GM21515 (cell line): Measurements from ENCODE around the gene CCND2.
"Not testable (repeated sequence)": the region's sequence is repeated elsewhere in the genome, so short reads cannot be mapped to it uniquely, and the experiment has no call there.

Experiments
- ATAC-seq: cut with Tn5 transposase; IDR thresholded peaks from one replicate; pipeline ENCODE4 v1.9.1; 2021; ENCODE audit not compliant: unreplicated experiment

The CCND2 gene

DNA sequence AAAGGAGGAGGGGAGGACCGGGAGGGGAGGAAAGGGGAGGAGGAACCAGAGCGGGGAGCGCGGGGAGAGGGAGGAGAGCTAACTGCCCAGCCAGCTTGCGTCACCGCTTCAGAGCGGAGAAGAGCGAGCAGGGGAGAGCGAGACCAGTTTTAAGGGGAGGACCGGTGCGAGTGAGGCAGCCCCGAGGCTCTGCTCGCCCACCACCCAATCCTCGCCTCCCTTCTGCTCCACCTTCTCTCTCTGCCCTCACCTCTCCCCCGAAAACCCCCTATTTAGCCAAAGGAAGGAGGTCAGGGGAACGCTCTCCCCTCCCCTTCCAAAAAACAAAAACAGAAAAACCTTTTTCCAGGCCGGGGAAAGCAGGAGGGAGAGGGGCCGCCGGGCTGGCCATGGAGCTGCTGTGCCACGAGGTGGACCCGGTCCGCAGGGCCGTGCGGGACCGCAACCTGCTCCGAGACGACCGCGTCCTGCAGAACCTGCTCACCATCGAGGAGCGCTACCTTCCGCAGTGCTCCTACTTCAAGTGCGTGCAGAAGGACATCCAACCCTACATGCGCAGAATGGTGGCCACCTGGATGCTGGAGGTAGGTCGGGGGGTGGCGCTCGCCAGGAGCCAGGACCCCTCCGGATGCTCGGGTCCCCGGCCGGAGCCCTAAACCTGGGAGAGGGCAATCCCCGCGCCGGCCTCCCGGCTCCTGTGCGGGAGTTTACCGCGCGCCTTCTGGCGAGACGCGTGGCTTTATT lies at the start of gene CCND2:
Gene CCND2 (plus strand): TSS at position 111 of the 744 bp plus-strand sequence. CDS start 279 bp downstream, at position 390.
- peak; percentile 25 for ATAC-seq

DNA sequence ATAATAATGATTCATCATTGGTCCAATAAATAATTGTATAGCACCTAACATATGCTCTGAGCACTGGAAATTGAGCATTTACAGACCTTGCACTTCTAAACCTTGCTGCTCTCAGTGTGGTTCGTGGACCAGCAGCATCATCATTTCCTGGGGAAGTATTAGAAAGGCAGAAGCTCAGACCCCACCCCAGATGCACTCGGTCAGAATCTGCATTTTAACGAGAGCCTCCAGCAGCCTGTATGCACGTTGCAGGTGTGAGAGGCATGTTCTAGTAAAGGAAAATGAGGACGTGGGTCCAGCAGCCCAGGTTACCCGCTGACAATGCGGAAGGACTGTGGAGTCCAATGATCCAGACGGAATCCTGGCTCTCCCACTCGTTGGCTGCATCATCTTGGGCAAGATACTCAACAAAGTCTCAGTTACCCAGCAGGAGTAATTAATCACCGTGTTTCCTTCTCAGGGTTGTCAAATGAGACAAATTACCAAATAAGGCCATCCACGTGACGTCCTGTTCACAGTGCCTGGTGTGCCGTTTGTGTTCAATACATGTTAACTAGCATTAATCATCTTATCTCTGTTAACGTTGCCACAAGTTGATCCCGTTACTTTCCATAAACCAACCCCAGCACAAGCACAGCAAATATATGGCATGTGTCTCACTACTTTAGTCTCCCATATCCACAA lies 49.2 kb upstream of the CCND2 start:
- ATAC-seq = no peak

DNA sequence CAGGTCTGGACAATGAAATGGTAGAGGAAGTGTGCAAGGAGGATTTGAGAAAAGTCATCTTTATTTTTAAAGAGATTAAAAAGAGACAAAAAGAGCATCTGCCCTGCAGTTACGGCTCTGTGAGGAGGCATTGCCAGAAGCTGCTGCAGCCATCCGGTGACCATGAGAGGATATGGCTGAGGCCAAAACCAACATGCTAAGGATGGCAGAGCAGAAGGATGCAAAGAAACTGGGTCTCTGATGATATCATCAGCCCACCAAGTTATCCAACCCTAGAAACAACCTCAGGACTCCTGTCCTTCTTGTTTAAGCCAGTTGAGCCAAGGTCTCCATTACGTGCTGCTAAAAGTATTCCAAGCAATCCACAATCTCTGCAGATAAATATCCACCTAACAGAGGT lies 48.0 kb upstream of the CCND2 start:
- ATAC-seq = no peak

DNA sequence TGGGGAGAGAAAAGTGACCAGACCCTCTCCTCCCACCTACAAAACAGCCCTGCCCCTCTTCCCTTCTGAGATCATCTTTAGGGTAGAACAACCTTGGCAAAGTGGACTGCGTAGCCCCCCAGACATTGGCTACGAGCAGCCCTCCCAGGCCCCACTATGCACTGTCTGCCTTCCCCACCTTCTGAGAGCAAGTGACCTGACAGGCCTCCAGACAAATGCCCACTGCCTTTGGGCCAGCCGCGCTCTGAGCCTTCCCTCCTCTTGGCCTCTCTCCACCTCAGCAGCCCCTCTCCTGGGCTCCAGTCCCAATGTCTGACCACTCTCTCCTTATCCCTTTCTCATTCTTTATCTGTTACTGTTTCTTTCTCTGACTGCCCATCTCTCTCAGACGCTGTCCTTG lies 46.5 kb upstream of the CCND2 start:
- ATAC-seq = no peak

DNA sequence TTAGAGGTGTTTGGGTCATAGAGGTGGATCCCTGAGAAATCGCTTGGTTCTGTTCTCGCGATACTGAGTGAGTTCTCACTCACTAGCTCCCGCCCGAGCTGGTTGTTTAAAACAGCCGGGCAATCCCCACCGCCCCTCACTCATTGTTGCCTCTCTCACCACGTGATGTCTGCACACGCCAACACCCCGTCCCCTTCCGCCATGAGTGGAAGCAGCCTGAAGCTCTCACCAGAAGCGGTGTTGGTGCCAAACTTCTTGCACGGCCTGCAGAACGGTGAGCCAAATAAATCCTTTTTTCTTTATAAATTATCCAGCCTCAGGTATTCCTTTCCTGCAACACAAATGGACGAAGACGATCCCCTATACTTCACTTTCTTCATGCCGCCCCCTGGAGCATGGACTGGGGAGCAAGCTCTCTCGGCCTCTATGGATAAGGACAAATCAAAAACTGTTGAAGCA lies 45.4 kb upstream of the CCND2 start:
- ATAC-seq = no peak

DNA sequence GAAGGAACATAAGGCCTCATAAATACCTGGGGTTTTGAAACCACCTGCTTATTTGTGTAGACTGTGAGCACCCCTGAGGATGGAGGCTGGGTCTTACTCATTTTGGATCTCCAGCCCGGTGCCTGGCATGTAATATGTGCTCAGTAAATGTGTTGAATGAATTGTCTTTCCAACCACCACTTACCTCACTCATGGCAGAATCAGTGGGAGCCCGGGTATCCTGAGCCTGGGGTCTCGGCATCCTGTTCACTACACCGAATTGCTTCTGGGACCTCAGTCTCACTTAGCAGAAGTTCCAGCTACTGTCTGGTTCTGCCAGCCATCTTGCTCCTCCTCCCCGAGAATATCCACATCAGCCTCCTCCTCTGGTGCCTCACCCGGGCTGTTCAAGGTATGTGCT lies 43.0 kb upstream of the CCND2 start:
- no peak for ATAC-seq

DNA sequence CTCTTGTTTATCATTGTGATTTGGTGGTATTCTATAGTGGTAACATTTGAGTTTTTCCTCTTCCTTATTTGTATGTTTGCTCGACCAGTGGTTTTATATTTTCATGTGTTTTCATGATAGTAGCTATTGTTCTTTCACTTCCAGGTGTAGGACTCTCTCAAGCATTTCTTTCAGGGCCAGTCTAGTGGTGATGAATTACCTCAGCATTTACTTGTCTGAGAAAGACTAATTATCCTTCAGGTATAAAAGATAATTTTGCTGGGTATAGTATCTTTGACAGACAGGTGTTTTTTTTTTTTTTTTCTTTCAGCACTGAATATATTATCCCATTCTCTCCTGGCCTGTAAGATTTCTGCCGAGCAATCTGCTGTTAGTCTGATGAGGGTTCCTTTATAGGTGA lies 35.0 kb upstream of the CCND2 start:
- ATAC-seq = no peak

DNA sequence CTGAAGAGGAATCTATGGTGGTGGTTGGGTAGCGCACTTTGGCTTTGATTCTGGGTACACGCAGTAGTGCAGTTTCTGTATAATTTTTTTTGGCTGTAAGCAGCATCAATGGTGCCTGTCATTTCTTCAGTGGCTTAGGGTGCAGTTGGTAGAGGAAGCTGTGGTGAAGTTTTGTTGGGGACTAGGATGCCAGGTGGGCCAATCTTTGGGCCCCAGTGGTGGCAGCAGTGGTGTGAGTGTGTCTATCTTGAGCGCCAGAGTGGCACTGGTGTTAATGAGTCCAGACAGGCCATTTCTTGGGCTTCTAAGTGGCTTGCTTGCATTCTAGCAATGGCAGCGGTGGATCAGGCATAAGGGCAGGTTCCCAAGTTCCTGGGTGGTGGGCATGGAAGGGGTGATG lies 33.8 kb upstream of the CCND2 start:
- ATAC-seq = no peak

DNA sequence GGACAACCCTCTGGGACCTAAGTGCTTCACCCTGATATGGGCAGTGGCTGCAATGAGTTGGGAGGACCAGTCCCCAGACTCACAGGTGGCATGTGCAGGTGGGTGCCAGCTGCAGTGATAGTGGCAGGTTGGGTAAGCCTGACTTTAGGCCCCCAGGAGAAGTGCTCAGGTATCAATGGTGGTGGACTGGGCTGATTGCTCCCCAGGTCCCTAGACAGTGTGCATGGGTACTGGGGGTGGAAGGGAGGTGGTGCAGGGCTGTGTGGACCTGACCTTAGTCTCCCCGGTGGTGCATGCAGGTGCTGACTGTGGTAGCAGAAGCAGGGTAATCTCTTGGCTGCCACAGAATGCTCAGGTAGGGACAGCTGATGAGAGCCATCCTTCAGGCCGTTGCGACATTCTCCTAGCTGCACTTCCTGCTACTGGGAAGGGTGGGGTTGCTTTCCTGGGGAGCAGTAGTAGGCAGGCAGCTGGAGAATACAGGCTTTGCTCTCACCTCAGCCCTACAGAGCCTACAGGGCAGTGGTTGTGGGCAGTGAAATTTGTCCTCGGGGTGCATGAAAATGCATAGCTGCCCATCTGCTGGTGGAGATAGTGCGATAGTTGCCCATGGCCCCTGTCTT lies 33.3 kb upstream of the CCND2 start:
- no peak for ATAC-seq

DNA sequence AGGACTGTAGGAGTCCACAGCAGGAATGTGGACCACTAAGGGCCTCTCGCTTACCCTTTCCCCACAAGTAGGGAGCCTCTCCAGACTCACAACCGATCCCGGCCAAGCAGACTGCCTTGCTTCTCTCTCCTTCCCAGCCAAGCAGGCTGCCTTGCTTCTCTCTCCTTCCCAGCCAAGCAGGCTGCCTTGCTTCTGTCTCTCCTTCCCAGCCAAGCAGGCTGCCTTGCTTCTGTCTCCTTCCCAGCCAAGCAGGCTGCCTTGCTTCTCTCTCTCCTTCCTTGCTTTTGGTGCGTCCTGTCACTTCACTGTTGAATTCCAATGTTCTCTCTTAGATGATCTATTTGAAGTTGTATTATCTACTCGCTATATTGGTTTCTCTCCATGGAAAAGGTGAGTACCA lies 32.6 kb upstream of the CCND2 start:
- ATAC-seq = no peak

DNA sequence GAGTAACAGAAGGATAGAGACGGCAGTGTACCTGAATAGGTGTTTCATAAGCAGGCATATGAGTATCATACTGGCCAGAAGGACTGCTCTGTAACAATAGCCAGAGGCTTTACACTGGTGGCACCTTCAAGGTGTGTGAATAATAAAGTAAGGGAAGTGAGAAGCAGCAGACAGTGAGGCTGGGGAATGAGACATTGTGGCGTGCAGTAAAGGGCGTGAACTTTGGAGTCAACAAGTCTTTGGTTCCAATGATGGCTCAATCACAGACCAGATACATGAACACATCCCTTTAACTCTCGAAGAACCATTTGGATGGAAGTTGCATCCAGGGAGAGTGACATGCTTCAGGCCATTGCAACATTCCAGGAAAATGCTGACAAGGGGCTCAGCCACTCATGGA lies 32.0 kb upstream of the CCND2 start:
- no peak for ATAC-seq

DNA sequence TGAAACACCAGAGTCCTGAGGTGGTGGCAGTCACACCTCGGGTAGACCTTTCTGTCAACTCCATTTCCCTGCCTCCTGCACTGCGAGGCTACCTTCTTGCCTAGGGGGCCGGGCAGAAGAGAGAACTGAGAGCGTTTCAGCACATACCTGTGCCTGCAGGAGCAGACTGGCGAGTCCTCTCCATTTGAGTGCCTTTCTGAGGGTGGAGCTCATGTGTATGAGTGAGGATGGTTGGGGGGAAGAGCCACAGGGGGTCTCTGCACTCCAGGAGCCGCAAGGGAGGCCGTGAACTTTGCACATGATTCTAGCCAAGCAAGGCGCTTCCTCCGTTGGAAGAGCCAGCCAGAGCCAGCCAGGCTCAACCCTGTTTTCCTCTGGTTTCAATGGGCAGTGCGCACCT lies 31.0 kb upstream of the CCND2 start:
- no peak for ATAC-seq

DNA sequence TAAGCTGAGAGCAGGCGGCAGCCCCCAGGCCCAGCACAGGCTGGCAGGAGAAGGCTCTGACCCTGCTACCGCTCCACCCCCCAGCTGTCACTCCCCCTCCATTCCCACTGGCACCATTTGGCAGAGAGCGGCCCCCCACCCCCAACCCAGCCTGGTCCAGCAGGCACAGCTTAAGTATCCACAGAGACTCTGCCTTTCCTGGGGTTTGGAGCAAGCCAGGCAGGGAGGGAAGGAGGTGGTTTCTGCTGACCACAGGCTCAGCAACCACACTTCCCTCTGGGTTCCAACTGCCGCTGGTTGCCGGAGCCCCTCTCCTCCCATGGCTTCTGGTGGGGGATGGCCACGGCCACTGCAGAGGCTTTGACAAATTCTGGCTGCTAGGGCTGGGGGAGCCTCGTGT lies 30.5 kb upstream of the CCND2 start:
- ATAC-seq = no peak

DNA sequence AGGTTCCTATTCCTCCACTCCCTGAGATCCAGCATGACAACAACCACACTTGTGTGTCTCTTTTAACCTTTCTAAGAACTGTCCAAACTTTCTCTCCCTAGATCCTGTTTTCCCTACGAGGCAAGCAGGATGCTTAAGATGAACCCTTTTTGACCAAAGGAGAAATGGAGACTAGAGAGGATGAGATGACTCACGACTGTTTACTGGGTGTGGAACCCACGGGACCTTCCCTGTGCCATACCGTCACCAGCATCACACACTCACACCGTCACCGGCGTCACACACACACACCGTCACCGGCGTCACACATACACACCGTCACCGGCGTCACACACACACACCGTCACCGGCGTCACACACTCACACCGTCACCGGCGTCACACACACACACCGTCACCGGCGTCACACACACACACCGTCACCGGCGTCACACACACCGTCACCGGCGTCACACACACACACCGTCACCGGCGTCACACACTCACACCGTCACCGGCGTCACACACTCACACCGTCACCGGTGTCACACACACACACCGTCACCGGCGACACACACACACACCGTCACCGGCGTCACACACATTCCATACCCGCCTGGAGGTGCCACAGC lies 30.0 kb upstream of the CCND2 start:
- ATAC-seq = not testable (repeated sequence)

DNA sequence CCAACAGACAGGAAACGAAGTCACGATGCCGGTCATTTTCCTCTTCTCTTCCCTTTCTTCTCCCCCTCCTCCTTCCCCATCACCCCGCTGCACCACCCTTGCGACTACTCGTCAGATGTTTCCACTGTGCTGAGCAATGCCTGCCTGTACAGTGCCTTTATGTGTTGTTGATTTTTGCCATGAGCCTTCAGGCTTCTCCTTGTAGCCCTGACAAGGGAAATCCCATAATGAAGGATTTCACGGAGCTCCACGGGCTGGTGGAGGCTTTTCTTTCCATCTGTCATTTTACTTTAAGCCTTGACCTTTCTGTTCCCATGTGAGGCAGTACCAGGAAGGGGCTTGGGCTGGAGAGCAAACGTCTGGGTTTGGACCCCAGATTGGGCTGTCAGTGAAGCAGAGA lies 28.7 kb upstream of the CCND2 start:
- no peak for ATAC-seq

DNA sequence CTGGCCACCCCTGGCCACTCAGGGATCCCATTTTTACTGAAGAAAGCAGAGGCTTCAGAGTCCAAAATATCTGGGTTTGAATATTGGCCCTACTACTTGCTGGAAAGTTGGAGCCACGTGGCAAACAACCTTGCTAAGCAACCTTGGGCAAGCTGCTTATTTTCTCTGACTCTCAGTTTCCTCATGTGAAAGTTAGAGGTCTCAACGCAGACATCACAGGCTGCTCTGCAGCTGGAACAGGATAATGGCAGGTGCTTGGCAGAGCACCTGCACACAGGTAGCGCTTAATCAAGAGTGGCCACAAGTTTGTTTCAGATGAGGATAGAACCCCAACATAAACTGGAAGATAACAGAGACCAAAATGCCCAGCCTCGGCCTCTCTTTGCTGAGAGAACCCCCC lies 28.1 kb upstream of the CCND2 start:
- ATAC-seq = no peak

DNA sequence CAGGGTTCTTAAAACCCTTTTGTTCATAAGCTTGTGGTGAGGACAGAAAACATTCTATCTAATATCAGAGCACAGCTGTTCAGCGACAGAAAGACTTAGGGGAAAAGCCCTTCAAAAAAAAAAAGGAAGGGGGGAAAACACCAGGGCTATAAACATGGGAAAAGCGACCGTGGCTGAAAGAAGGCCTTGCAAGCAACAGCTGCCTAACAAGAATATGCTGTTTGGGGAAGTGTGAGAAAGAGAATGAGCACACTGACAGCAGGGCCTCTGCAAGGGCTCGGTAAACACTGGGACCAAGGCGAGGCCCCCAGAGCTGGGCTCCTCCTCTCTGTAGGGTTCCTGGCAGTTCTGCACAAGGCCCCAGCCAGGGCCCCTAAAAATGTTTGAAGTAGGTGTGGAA lies 27.4 kb upstream of the CCND2 start:
- no peak for ATAC-seq

DNA sequence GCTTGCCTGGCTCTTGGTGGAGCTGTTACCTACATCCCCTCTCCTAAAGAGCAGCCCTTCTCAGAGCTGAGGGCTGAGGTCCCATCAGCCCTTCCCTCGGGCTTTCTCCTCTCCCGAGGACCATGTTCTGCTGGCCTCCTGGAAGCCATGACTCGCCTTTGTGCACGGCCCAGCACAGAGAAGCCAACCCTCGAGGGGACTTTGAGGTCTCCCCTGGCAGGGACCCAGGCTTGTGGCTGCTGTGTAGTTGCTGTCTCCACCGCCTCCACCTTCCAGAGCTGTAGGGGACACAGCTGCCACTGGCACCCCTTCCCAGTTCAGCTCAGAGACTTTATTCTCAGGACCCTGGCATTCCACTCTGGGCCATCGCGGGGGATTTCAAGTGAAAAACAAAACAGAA lies 22.9 kb upstream of the CCND2 start:
- no peak for ATAC-seq

DNA sequence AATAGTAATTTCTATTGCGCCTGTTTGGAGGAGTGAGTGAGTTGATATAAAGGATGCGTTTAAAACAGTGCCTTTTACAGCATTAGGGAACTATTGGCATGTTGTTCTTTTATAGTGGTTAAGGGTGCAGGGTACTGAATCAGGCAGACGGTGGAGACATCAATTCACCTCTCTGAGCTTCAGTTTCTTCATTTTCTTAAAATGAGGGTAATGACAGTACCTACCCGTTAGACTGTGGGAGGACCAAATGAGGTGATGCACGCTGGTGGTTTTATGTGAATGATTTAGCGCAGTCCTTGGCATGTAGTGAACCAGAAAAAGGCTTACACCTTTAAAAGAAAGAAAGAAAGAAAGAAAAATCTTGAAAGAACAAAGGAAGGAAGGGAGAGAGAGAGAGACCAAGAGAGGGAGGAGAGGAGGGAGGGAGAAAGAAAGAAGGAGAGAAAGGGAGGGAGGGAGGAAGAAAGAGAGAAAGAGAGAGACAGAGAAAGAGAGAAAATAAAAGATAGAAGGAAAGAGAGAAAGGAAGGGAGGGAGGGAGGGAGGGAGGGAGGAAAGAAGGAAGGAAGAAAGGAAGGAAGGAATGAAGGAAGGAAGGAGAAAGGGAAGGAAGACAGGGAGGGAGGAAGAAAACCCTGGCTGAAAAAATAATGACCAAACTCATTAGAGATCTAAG lies 22.2 kb upstream of the CCND2 start:
- ATAC-seq = no peak

DNA sequence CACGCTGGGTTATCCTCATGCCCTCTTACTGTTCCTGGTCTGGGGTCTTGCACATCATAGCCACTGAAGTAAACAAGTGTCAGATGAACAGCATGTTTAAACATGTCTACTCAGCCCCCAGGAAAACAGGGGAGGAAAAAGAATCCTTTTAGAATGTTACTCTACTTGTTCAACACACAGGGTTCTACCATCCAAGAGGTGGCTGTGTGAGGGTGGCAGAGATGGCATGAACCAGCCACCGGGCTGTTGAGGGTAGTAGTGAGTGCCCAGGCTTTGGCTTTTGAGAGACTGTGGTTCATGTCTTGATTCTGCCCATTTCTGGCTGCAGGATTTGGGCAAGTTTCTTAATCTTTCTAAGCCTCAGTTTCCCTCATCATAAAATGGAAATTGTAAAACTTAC lies 21.6 kb upstream of the CCND2 start:
- no peak for ATAC-seq

DNA sequence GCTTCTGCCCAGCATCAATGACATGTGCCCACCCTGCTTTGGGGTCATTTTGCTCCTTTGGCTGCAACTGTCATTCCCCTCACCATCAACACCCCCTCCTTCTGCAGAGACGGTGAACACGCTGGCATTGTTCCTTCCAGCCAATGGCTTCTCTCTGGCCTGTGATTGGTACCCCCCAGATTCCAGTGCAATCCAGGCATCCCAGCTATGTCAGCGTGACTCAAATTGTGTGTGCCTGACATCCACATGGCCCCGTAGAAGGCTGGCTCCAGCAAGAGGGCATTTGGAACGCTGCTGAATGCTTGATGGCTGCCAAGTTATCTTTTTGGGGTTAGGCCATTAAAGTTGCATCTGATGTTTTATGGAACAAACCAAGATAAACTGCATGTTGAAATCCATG lies 21.0 kb upstream of the CCND2 start:
- ATAC-seq = no peak
